ENCODE data around the gene SPEN.

GRCh38 chr1:15876357-15877055, 29.0 kb downstream of the SPEN start:
- TF ChIP-seq CTCF (conservative IDR thresholded peaks at IDR 0.05; ENCODE audit: low read length) (no peak), EZH2phosphoT487 (IDR thresholded peaks at IDR 0.05; ENCODE audit: borderline replicate concordance) (no peak)
